DND-41 (cell line): ENCODE measurements around the gene NT5C3A.
"Not testable (repeated sequence)": the region's sequence is repeated elsewhere in the genome, so short reads cannot be mapped to it uniquely, and the experiment has no call there.

ENCODE experiments used
- ATAC-seq: fragments of 200-7000 bp; cut with Tn5 transposase; 3 replicates; pipeline ENCODE4 v1.9.1; 2021; ENCODE audit warnings: low read depth; ENCODE audit not compliant: insufficient read depth
- DNase-seq: peaks from one replicate; pipeline ENCODE4 v3.0.0-alpha.2; 2020
- H2AFZ ChIP-seq: 2 replicates; pipeline ENCODE4 v1.6.0; 2012; ENCODE audit warnings: low read depth, low read length
- H3K27ac ChIP-seq: 2 replicates; pipeline ENCODE4 v1.5.1; 2012; ENCODE audit warnings: low read length, inconsistent platforms
- H3K27me3 ChIP-seq: fragments of 200-600 bp; sonication (generic); 2 replicates; pipeline ENCODE4 v1.6.0; 2012; ENCODE audit warnings: low read length, mild to moderate bottlenecking, inconsistent platforms; ENCODE audit not compliant: insufficient read depth, poor library complexity
- H3K36me3 ChIP-seq: 2 replicates; pipeline ENCODE4 v1.5.1; 2012; ENCODE audit warnings: low read length, inconsistent platforms; ENCODE audit not compliant: insufficient read depth
- H3K4me1 ChIP-seq: 2 replicates; pipeline ENCODE4 v1.5.1; 2012; ENCODE audit warnings: mild to moderate bottlenecking, low read length; ENCODE audit not compliant: insufficient read depth
- H3K4me2 ChIP-seq: 2 replicates; pipeline ENCODE4 v1.6.0; 2012; ENCODE audit warnings: mild to moderate bottlenecking, moderate library complexity, low read length, inconsistent platforms; ENCODE audit not compliant: insufficient read depth
- H3K4me3 ChIP-seq, 2 experiments: fragments of 200-600 bp in 1 of 2; shearing (Covaris generic) in 1 of 2; 2 replicates each; pipeline ENCODE4 v1.5.1; 2012 to 2016; ENCODE audit warnings: inconsistent platforms in 2 of 2, low read length in 2 of 2, mild to moderate bottlenecking in 2 of 2, low read depth in 1 of 2, moderate library complexity in 1 of 2
- H3K79me2 ChIP-seq: 2 replicates; pipeline ENCODE4 v1.6.0; 2012; ENCODE audit warnings: low read length, inconsistent platforms; ENCODE audit not compliant: insufficient read depth
- H3K9ac ChIP-seq: 2 replicates; pipeline ENCODE4 v1.6.0; 2012; ENCODE audit warnings: low read depth, mild to moderate bottlenecking, inconsistent platforms, low read length, moderate library complexity
- H3K9me3 ChIP-seq: 2 replicates; pipeline ENCODE4 v1.5.1; 2012; ENCODE audit warnings: low read length, moderate library complexity, mild to moderate bottlenecking, inconsistent platforms; ENCODE audit not compliant: insufficient read depth, severe bottlenecking
- H4K20me1 ChIP-seq: 2 replicates; pipeline ENCODE4 v1.6.0; 2012; ENCODE audit warnings: low read length; ENCODE audit not compliant: insufficient read depth
- EZH2 ChIP-seq: IDR thresholded peaks from 3 replicates; pipeline ENCODE4 v1.6.1; 2012; ENCODE audit warnings: borderline replicate concordance, low read depth, mild to moderate bottlenecking, moderate library complexity, low read length, inconsistent platforms; ENCODE audit not compliant: severe bottlenecking
- TF ChIP-seq, protein P1 (sequence below): IDR thresholded peaks from 2 replicates; pipeline ENCODE4 v1.5.1; 2012; ENCODE audit warnings: borderline replicate concordance, low read length, moderate library complexity, mild to moderate bottlenecking; ENCODE audit not compliant: poor library complexity, severe bottlenecking; ENCODE audit errors: extremely low read depth

The NT5C3A gene

DNA sequence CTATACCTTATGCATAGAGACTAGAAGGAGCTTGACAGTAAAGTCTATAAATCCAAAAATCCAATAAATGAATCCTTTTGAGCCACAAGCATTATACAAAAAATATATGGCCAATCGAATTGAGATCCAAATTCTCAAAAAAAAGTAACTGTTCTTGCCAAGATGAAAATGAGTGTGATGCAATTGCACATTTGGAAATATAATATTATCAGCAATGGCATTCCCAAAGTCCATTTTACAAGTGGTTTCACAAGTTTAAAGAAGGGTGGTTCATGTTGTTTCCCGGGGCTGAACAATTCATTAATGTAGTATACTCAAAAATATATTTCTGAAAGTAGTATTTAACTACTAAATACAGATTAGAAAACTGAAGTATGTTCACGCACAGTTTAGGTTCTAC, 39.3 kb upstream of the NT5C3A start:
- Histone ChIP-seq H3K4me1 (peaks cover 9% of the 10 kb centered on the region), H2AFZ (no peak overlapping the region), H3K27ac (no peak overlapping the region), H3K79me2 (peaks cover 57% of the 10 kb centered on the region), H3K4me3 (no peak overlapping the region), H3K9me3 (no peaks in the 10 kb centered on the region), H3K36me3 (peaks cover 63% of the 10 kb centered on the region), H3K9ac (no peak overlapping the region), H3K4me2 (no peak overlapping the region), H3K27me3 (no peaks in the 10 kb centered on the region), H4K20me1 (peaks cover 23% of the 10 kb centered on the region; the same call in 1 of the 2 replicates)
- DNase-seq (no peak), ATAC-seq (no peak)
- TF ChIP-seq, protein P1, sequence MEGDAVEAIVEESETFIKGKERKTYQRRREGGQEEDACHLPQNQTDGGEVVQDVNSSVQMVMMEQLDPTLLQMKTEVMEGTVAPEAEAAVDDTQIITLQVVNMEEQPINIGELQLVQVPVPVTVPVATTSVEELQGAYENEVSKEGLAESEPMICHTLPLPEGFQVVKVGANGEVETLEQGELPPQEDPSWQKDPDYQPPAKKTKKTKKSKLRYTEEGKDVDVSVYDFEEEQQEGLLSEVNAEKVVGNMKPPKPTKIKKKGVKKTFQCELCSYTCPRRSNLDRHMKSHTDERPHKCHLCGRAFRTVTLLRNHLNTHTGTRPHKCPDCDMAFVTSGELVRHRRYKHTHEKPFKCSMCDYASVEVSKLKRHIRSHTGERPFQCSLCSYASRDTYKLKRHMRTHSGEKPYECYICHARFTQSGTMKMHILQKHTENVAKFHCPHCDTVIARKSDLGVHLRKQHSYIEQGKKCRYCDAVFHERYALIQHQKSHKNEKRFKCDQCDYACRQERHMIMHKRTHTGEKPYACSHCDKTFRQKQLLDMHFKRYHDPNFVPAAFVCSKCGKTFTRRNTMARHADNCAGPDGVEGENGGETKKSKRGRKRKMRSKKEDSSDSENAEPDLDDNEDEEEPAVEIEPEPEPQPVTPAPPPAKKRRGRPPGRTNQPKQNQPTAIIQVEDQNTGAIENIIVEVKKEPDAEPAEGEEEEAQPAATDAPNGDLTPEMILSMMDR = no peak
- TF ChIP-seq EZH2 = no peak

DNA sequence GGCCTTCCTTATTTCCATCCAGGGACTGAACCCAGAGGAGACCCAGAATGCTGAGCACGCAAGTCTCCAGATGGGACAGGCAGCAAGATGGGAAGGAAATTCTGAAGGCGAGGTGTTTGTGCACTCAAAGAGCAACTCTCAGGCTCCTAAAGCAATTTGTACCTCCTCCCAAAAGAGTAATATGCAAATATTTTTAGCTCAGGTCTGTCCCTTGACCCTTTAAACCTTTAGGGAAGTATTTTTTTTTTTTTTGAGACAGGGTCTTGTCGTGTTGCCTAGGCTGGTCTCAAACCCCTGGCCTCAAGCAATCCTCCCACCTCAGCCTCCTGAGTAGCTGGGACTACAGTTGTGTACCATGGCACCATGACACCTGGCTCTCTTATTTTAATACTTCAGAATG, 38.2 kb upstream of the NT5C3A start:
- Histone ChIP-seq H3K27ac (no peak overlapping the region), H3K4me3 (no peak overlapping the region), H4K20me1 (peaks cover 16% of the 10 kb centered on the region), H3K9me3 (no peaks in the 10 kb centered on the region), H3K9ac (no peak overlapping the region), H3K79me2 (peaks cover 45% of the 10 kb centered on the region), H3K36me3 (peaks cover 74% of the 10 kb centered on the region), H3K27me3 (no peaks in the 10 kb centered on the region), H3K4me2 (no peak overlapping the region), H2AFZ (no peak overlapping the region), H3K4me1 (no peaks in the 10 kb centered on the region)
- ATAC-seq = no peak
- TF ChIP-seq, protein P1 = no peak
- TF ChIP-seq EZH2 = no peak
- no peak for DNase-seq

DNA sequence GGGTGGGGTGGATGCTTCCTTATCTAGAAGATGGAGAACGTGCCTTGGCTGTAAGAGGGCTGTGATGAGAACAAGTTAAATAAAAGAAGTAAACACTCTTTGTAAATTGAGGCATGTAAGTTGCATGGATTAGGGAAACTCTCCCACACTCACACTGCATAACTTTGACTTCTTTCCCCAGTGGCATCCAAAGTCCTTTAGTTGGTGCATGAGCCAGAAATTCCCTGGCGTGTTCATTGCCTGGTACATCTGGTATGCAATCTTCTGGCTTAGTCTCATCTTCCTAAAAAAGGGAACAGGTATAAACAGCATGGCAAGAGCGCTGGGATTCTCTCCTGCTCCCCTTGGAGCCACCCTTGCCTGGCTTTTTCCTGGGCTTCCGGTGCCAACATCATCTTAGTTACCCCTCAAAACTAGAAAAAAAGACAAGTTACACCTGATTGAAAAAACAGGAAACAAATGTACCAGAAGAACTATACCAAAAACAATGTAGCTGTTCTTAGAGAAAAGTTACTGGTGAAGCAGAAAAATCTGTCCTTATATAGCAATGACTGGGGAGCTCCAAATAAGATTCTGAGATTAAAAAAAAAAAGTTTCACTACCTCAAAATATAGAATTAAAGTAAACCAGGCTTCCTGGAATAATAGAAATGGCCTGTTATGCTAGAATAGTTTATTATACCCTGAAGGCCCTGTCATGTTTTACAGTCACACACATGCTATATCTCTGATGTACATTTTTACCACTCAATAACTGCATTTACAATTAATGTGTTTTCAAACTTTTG, 36.8 kb upstream of the NT5C3A start:
- Histone ChIP-seq H2AFZ (no peak overlapping the region), H4K20me1 (peaks cover 16% of the 10 kb centered on the region), H3K4me3 (no peak overlapping the region), H3K9me3 (no peaks in the 10 kb centered on the region), H3K4me2 (no peak overlapping the region), H3K27me3 (no peaks in the 10 kb centered on the region), H3K9ac (no peak overlapping the region), H3K27ac (no peak overlapping the region), H3K36me3 (peaks cover 78% of the 10 kb centered on the region), H3K79me2 (peaks cover 32% of the 10 kb centered on the region), H3K4me1 (no peaks in the 10 kb centered on the region)
- DNase-seq = no peak
- ATAC-seq = no peak
- TF ChIP-seq, protein P1 = no peak
- no peak for TF ChIP-seq EZH2

GRCh38 chr7:33094745-33095275, 32.2 kb upstream of the NT5C3A start:
- not testable (repeated sequence) for H3K27me3 ChIP-seq
- H3K36me3 ChIP-seq = peaks cover 61% of the 10 kb centered on the region

More at GRCh38 chr7:33094745-33095275, 32.2 kb upstream of the NT5C3A start:
- H3K9ac ChIP-seq, H3K4me2 ChIP-seq, ATAC-seq, H2AFZ ChIP-seq, H4K20me1 ChIP-seq, H3K4me1 ChIP-seq, H3K79me2 ChIP-seq, H3K4me3 ChIP-seq, H3K27ac ChIP-seq, H3K9me3 ChIP-seq, DNase-seq: not testable (repeated sequence)
